GM10248 (cell line): ENCODE measurements around the gene TUBGCP2.
A peak's percentile ranks its signal among the peaks of the same experiment; 100 is the strongest.

Experiments used
- CTCF ChIA-PET: fragments of 300-600 bp; sonication (Branson Sonifier 250); formaldehyde crosslinking; extraction: SDS; loops from one replicate; lab custom pipeline; 2021; ENCODE audit warnings: antibody characterized with exemption; lab: Yijun Ruan, JAX
- POLR2A ChIA-PET: fragments of 350-650 bp; sonication (Branson Sonifier 250); formaldehyde crosslinking; extraction: SDS; loops from one replicate; lab custom pipeline; 2020; ENCODE audit warnings: antibody characterized with exemption; lab: Yijun Ruan, JAX
- DNase-seq: peaks from one replicate; pipeline ENCODE4 v3.0.0; 2012; ENCODE audit errors: extremely low spot score
- CTCF ChIP-seq: IDR thresholded peaks from 2 replicates; pipeline ENCODE4 v1.5.1; 2012; ENCODE audit warnings: mild to moderate bottlenecking, low read depth; ENCODE audit errors: extremely low read depth, missing control alignments, control extremely low read depth

The TUBGCP2 gene

GRCh38 chr10:133354672-133355240 lies 46.1 kb upstream of the TUBGCP2 start:
- TF ChIP-seq CTCF, result no peak
- ChIA-PET CTCF (interaction anchor here (3.1 kb wide), 1 partner anchor 25 kb away, joined by 16 read pairs; no protein-coding TSS in a partner anchor), POLR2A (no interaction called here)
- DNase-seq, result no peak

DNA sequence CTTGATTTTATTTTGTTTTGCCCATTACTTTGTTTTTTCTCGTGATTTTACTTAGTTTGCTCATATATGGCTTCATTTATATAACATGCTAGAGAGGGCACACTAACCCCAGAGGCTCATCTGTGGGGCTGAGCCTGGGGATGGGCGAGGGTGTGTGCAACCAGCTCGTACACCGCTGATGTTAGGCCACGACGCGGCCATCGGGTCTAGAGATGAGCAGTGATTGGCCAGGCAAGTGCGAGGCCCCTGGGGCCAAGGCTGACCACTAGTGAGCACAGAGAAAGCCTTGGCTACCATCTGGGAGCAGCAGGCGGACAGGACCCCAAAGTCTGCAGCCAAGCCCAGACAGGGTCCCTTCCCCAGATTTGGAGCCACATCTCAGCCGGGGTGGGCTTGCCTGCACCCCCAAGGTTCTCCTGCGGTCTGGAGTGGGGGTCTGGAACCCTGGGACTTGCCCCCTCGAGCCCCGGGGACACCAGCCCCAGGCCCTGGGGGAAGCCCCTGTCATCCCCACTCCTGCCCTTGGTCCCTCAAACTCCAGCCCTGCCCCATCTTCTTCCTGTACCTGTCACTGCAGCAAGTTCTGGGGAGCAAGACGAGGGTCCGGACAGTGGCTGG lies 45.4 kb upstream of the TUBGCP2 start:
- no peak for TF ChIP-seq CTCF
- no peak for DNase-seq
- ChIA-PET POLR2A (no interaction called here), CTCF (interaction anchor here (1.1 to 4.4 kb wide), 3 partner anchors 8 to 25 kb away, joined by 3 to 23 read pairs (median 3); no protein-coding TSS in a partner anchor)

DNA sequence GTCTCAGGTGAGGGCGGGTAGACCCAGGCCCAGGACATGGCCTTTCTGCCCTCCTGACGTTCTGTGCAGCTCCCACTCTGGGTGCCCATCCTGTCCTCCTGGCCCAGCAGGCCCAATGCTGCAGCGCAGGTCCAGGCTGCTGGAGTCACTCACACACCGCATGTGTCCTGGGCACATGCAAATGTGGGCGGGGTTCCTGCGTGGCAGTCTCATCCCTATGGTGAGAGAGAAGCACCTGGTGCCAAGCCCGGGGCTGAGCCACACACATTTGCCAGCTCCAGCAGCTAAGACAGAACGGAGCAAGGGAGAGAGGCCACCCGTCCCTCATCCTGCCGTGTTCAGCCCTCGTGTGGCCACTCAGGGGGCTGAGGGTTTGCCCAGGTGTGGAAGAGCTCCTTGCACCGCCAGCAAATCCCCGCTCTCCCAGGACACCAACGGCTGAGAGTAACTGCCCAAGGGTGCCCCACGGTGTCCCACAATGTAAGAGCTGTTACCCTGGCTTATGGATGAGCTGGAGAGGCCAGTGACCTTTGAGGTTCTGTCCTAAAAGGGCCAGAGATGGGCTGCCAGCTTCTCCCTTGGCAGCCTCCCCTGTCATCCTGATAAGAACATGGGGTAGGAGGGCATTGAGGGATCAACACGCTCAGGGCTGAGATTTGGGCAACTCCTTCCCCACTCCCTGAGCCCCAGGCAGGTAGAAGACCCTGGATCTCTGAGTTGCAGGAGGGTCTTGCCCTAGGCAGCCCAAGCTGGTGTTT lies 44.7 kb upstream of the TUBGCP2 start:
- ChIA-PET POLR2A (no interaction called here), CTCF (interaction anchor here (1.1 to 4.4 kb wide), 3 partner anchors 9 to 24 kb away, joined by 3 to 23 read pairs (median 3); no protein-coding TSS in a partner anchor)
- no peak for TF ChIP-seq CTCF
- no peak for DNase-seq

- CTCF ChIA-PET, result interaction anchor here (4.4 kb wide), 1 partner anchor 23 kb away, joined by 23 read pairs; no protein-coding TSS in a partner anchor
- POLR2A ChIA-PET, result no interaction called here
- no peak for TF ChIP-seq CTCF
- DNase-seq, result no peak
Observed at GRCh38 chr10:133351408-133352318, 43.0 kb upstream of the TUBGCP2 start.

DNA sequence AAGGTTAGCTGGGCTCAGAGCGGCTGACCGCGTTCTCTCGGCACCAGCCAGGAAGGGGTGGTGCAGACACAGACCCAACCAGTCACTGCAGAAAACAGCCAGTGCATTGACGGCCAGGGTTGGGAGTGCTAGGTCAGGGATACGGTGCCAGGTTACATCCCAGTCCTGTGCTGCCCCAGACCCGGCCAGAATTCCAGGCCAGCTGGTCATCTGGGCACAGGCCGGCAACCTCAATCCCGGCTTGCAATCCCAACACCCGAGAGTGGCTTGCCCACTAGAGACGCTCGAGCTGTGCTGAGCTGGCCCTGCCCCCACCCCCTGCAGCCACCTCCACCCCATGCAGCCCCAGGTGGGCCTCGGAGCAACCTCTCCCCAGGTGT lies 42.3 kb upstream of the TUBGCP2 start:
- ChIA-PET POLR2A (no interaction called here), CTCF (interaction anchor here (4.4 kb wide), 1 partner anchor 22 kb away, joined by 23 read pairs; no protein-coding TSS in a partner anchor)
- peak; percentile 15 for DNase-seq
- no peak for TF ChIP-seq CTCF

- no peak for DNase-seq
- ChIA-PET POLR2A (no interaction called here), CTCF (interaction anchor here (4.4 kb wide), 1 partner anchor 22 kb away, joined by 23 read pairs; no protein-coding TSS in a partner anchor)
Observed at GRCh38 chr10:133350283-133350949, 41.7 kb upstream of the TUBGCP2 start.

More at GRCh38 chr10:133350283-133350949, 41.7 kb upstream of the TUBGCP2 start:
- TF ChIP-seq CTCF, result no peak
